AML-193 (cell line): ENCODE data around the gene BMPR1A.

ENCODE experiments used
- DNase-seq, 2 experiments: peaks; one replicate each; lab custom pipeline; 2025; lab: John Stamatoyannopoulos, UW

BMPR1A gene

DNA sequence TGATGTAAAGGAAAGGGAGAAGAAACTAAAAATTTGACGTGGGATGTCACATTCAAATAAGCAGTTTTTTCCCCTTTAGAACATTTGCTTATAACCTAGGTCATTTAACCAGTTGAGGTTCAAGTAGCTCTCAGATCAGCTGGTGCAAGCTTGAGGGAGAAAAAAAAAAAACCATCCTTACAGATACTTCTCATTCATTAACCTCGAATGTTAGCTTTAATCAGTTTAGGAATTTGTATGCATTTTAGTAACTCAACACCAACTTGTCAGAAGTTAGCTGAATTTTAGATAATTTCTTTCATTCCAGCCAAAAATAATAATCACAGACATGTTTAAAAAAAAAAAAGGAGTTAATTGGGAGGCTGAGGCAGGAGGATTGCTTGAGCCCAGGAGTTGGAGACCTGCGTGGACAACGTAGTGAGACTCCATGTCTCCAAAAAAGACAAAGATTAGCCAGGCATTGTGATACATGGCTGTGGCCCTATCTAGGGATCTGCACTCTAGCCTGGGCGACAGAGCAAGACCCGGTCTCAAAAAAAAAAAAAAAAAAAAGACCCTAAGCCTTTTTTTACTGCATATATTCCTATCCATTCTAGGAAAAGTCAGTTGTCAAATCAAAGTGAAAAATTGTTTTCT is 46.2 kb downstream of the BMPR1A start:
- no peak for DNase-seq

DNA sequence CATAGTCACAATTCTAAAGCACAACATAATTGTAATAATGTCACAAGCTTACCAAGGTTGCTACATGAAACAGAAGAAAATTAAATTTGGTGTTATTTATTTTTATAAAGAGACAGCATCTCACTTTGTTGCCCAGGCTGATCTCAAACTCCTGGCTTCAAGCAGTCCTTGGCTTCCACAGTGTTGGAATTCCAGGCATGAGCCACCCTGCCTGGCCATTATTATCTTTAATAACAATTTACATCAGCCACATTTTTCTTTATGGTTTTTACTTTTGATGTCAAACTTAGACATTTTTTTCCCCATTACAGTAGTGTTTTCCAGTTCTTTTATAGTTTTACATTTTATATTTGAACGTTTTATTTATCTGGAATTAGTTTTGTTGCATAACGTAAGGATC is 46.7 kb downstream of the BMPR1A start:
- no peak for DNase-seq

DNA sequence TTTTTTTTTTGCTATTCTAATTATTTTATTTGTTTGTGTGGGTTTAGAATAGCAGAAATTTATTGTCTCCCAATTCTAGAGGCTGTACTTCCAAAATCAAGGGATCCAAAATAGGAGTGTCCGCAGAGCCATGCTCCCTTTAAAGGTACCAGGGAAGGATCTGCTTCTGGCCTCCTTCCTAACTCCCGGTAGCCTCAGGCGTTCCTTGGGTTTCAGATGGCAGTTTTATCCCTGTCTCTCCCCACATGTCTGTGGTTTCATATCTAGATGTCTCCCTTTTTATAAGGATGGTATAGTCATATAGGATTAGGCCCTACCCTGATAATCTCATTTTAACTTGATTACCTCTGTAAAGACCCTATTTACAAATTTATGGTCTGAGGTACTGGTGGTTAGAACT is 48.4 kb downstream of the BMPR1A start:
- DNase-seq: no peak

DNA sequence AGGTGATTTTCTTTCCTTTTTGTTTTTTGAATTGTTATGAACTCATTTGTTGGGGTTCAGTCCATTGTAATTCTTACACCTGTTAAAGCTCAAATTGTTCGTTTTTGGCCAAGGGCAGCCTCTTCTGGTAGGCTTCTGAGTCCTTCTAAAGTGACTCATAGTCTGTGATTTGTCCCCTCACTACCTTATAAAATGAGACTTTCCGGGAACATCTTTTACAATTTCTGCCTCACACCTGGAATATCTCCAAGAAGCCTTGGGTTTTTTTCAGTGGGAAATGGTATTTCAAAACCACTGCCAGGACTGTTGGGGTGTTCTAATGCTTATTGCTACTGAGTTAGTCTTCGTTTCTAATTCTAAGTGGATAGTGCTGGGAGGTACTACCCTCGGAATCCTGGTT is 56.7 kb downstream of the BMPR1A start:
- no peak for DNase-seq

DNA sequence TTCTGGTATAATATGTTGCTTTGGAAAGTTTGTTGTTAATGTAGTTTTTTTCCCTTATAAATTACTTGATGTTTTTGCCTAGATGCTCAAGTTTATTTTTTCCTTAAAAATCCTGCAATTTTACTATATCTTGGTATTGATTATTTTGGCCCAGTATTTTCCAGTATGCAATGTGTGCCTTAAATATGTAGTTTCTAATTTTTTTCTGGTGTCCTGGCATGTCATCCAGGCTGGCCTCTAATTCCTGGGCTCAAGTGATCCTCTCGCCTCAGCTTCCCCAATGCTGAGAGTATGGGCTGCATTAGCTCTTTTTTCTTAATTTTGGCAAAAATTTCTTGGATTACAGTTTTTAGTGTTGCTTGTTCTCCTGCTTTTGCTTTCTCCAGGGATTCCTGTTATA is 57.6 kb downstream of the BMPR1A start:
- DNase-seq: no peak

DNA sequence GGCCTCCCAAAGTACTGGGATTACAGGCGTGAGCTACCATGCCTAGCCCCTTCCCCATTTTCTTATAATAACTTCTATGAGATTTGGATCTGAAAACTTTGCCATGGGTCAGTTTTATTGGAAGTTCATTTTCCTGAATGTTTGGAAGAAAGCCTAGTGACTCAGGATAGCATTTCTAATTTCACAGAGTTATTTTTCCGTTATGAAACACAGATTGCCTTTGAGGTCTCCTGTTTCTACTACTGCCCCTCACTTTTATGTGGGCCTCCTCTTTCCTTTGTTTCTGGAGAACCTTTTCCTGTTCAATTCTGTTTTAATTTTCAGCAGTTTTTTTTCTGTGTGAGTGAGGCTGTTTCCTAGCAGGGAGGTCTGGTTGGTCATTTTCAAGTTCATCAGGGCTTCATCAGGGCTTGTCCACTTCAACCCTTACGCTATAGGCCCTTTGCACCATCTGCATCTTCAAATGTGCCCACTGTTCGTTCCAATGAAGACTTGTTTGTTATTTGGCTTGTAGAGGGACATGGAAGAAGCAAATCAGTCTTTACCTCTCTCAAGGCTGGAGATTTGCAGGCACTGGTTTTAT is 58.7 kb downstream of the BMPR1A start:
- DNase-seq: no peak

DNA sequence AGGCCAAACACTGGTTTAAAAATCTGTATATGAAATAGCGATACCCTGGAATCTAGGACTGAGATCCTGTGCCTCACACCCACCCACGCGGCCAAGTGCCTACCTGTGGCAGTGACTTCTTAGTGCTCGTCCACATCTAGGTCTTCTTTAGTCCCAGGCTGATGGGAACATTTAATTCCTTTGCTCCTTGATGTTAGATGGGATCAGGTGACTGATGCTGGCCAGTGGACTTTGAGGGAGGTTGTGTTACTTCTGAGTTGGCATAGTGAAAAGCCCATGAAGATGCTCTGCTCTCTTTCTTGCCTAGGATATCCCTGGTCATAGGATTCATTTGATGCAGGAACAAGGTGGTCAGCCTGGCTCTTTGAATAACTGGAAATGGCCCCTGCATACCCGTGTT is 59.2 kb downstream of the BMPR1A start:
- DNase-seq: no peak

DNA sequence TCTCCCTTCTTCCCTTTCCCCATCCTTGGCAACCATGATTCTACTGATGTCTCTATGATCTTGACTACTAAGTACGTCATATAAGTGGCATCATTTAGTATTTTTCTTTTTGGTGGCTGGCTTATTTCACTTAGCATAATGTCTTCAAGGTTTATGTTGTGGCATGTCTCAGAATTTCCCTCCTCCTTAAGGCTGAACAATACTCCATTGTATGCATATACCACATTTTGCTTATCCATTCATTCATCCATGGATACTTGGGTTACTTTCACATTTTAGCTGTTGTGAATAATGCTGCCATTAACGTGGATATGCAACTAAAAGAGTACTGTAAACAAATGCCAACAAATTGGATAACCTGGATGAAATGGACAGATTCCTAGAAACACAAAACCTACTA is 60.8 kb downstream of the BMPR1A start:
- no peak for DNase-seq

DNA sequence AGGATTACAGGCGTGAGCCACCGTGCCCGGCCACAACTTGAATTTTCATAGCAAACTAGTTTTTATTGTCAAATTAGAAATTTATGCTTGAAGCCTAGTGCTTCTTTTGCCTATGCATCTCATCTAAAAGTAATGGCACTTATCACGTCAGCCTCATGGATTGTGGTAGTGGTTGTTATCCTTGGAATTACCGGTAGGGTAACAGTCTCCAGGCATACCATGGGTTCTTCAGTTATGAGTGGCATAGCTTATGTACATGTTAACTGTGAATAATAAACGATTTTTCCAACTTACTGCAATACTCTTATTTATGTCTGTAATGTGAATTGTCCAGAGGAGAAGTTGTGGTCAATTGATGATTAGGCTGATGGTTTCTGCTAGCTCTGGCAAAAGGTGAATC is 63.1 kb downstream of the BMPR1A start:
- no peak for DNase-seq

DNA sequence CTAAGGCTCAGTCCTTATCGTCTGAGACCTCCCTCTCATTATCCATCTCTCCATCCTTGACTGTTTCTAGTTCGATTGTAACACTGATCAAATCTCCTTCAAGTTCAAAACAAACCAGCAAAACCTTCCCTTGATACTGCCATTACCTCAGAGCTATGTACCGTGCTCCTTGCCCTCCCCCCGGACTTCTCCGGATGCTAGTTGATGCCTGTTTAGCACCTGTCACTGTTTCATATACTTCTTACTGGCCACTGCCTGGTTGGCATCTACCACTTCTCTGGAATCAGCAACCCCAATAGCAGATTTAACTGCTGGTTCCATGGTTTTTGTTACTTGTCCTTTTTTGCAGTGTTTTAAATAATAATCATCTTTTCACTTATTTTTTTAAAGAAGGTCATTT is 64.1 kb downstream of the BMPR1A start:
- DNase-seq: no peak

DNA sequence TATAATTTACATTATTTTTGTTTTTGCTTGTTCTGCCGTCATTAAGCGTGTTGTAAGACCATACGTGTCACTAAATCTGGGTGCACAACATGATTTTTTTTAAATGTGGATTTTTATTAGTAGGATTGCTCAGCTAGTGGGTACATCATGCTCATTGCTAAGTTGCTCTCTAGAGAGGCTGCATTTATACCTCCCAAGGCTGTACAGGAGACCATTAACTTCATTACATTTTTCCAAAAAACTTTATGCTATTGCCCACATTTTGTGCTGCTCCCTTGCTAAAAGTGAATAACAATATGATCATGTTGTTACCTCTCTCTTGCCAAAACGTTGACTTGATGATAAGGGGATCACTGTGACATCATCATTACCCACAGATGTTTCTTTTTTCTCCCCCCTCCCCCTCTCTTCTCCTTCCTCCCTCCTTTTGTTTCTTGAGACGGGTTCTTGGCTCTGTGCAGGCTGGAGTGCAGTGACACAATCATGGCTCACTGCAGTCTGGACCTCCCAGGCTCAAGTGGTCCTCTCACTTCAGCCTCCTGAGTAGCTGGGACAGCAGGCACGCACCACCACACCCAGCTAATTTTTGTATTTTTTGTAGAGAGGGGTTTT is 65.1 kb downstream of the BMPR1A start:
- no peak for DNase-seq

DNA sequence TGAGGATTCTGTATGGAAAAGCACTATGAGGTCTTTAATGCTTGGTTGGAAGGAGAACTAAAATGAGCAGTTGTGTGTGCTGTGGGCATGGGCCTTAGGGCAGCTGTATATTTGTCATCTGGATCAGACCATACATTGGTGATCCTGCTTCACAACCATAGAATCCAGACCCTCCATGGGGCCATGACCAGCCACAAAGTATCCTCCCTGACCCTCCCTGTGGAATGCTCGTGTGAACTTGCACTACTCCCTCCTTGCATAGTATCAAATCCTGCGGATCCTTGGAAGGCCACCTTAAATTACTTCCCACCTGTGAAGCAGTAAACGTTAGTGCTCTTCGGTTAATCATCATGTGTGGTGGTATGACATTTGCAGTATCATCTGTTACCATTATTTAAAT is 67.1 kb downstream of the BMPR1A start:
- DNase-seq: no peak

DNA sequence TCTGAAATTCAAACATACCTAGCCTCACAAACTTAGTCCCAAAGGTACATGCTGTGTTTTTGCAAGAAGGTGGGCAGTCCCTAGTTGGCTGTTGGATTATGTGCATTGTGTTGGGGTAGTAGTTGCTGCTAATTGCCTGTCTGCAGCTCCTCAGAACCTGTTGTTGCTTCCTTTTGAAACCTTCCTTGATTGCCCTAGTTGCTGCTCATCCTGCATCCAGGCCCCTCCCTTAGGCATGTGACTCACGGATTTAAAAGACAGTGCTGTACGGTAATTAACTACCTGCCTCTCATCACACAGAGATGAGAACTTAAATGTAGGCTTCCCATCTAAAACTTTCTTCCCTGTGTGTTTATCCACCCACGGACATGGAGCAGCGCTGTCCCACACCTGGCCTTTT is 67.7 kb downstream of the BMPR1A start:
- no peak for DNase-seq

DNA sequence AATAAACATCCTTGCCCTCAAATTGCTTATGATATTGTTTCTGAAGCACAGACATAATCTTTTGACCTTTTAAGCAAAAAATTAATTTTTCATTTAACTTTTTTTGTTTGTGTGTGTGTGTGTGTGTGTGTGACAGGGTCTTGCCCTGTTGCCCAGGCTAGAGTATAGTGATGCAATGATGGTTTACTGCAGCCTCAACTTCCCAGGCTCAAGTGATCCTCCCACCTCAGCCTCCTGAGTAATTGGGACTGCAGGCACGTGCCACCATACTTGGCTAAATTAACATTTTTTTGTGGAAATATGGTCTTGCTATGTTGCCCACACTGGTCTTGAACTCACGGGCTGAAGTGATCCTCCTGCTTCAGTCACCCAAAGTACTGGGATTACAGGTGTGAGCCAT is 68.9 kb downstream of the BMPR1A start:
- no peak for DNase-seq

DNA sequence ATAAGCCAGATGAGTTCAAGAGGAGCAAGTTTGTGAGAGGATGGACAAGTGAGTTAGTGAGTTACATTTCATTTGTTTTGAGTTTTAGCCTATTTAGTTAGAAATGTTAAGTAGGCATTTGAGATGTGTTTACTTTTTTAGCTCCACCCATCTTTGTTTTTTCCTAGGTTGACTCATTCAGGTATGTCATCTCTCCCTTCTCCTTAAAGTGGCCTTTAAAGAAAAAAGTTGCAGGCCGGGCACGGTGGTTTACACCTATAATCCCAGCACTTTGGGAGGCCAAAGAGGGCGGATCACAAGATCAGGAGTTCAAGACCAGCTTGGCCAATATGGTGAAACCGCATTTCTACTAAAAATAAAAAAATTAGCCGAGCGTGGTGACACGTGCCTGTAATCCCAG is 71.2 kb downstream of the BMPR1A start:
- DNase-seq: no peak

DNA sequence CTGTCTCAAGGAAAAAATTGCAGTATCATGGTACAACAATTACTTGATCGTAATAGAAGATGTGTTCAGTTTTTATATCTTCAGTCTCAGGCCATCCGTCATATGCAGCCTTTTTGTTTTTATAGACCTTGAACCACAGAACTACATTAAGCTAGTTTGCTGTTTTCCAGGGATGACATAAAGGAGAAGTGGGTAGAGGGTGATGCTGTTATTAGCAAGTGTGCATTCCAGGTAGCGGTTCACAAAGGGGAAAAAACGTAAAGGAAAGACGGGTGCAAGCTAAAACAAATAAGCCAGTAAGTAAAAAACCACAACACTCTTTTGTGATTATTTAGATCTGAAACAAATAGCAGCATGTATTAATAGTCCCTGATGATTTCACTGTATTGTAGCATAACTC is 71.7 kb downstream of the BMPR1A start:
- DNase-seq: no peak

DNA sequence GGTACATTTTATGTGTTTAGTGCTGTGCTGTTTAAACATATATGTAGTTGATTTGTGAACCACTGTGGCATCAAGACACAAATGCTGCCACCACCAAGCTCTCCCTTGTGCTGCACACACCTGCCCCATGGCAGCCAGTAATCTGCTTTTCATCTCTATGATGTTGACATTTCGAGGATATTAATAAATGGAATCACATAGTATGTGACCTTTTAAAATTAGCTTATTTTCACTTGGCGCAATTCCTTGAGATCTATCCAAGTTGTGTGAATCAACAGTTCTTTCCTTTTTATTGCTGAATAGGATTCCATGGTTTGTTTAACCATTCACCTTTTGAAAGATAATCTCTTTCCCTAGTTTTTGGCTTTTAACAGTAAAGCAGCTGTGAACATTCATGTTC is 73.1 kb downstream of the BMPR1A start:
- no peak for DNase-seq

DNA sequence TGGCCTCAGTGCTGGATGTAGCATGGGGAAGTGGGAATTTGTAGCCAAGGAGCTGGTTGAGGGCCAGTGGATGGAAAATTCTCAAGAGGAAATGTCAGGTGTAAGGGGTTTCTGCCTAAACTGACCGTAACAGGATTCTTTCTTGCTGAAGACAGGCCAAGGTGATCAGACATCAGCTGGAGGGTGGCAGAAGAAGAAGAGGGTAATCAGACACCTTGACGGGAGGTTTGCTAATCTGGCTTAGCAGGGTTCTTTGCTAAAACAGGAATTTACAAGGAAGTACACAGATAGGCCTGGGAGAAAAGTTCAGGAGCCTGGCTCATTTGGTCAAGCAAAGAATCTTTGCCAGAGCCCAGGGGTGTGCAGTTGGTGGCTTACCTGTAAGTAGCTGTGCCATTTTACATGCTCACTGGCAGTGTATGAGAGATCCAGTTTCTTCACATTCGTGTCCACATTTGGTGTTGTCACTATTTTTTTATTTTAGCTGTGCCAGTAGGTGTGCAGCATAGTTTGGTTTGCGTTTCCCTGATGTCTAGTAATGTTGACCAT is 73.7 kb downstream of the BMPR1A start:
- DNase-seq: no peak

DNA sequence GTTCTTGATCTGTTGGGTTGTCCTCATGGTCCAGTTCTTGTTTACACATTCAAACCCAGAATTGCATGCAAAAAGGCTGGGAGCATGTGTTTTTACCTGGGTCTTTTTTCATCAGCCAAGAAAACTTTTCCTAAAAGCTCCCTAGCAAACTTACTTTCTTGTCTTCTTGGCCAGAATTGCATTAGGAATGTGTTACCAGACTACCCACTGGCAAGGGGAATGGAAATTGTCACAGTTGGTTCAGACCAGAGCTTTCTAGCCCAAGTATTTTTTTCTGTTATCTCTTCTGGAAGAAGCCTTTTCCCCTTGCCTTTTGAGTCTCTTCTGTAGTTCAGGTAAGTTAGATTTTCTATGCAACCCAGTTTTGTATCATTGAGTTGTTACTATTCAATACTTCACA is 77.5 kb downstream of the BMPR1A start:
- DNase-seq: no peak

DNA sequence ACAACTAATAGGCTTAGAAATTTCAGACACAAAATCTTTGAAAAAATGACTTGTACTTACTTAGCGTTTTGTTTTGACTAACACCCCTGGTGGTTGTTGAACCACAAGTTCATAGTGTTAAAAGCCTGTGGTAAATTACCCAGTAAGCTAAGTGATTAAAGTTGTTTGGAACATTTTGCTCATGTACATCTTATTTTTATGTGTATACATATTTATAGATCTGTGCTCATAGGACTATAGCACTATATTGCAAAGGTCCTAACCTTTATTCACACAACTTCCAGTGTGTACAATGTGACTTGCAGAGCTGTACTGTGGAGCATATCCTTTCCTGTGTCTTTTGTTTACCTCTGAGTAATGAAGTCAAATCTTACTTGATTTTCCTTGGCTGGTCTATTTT is 79.6 kb downstream of the BMPR1A start:
- DNase-seq: no peak

DNA sequence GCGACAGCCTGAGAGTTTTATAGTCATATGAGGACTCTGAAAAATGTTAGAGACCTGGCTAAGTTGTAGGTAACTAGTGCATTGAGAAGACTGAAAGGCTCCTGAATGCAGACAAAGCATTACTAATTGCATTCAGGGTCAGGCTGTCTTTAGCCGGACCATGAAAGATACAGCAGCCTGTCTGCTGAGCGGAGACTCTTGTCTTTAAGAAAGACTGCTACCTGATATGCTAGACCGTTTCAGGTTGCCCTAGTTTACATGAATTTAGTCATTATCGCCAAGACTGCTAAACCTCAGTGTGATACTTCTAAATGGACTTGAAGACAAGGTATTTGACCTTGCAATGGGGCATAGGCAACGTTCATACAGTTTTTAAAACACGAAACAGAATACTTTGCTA is 81.2 kb downstream of the BMPR1A start:
- no peak for DNase-seq

DNA sequence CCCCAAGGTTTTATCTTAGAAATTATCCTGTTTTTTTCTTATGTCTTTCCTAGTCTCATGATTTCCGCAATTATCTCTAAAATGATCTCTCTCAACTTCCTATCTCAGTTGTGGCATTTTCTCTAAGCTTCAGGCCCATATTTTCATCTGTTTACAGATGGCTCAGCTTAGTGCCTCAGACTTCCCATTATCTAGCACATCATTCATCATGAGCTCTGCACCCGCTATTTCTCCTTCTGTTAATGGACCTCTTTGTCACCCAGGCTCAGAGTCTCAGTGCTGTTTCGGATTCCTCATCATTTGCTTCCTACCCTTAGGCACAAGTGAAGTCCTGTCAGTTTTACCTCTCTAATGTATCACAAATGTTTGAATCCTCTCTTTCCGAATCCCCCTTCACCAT is 84.1 kb downstream of the BMPR1A start:
- DNase-seq: no peak

DNA sequence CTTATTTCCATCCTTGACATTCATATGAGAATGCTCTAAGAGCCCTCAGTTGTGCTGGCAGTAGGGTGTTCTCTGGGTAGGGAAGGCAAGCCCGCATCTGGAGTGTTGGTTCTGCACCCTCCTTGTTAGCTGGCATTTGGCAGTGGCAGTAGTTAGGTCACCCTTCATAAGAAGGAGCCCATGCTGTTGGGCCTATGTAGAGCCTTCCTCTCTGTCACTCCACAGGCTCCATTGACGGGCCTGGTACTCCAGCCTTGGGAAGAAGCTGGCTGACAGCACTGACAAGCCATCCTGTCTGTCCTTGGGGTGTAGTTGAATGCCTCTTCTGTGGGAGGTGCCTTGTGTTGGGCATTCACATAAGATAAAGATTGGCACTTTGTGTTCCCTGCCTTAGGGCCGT is 89.7 kb downstream of the BMPR1A start:
- DNase-seq: no peak

DNA sequence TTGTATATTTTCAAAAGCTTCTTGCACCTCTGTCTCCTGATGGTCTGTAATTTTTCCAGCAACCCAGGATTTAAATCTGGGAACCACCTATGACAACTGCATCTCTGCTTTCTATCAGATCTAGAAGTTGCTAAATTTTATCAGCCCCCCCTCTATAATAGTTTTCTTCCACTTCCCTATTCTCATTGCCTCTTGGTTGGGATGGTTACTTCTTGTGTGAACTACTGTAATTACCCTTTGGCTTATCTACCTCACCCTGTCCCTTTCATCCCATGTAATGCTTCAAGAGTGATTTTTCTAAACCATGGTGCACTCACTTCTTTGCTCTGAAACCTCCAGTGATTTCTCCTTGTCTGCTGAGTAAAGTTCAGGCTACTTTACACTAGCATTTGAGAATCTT is 92.3 kb downstream of the BMPR1A start:
- DNase-seq: no peak
